HG03469 (cell line): Measurements from ENCODE around the gene VAMP5.
"Not testable (repeated sequence)": the region's sequence is repeated elsewhere in the genome, so short reads cannot be mapped to it uniquely, and the experiment has no call there.

Experiments
- ATAC-seq: cut with Tn5 transposase; IDR thresholded peaks from one replicate; pipeline ENCODE4 v1.9.1; 2021; ENCODE audit warnings: mild to moderate bottlenecking, moderate library complexity, moderate number of reproducible peaks; ENCODE audit not compliant: unreplicated experiment

The VAMP5 gene

GRCh38 chr2:85549826-85550225 is 34.4 kb upstream of the VAMP5 start:
- no peak for ATAC-seq

GRCh38 chr2:85550486-85550885 is 33.7 kb upstream of the VAMP5 start:
- ATAC-seq: no peak

GRCh38 chr2:85551698-85552678 is 32.2 kb upstream of the VAMP5 start:
- no peak for ATAC-seq

GRCh38 chr2:85553184-85553583 is 31.0 kb upstream of the VAMP5 start:
- no peak for ATAC-seq

GRCh38 chr2:85554980-85555612 is 29.1 kb upstream of the VAMP5 start:
- ATAC-seq: no peak

GRCh38 chr2:85557130-85557529 is 27.1 kb upstream of the VAMP5 start:
- no peak for ATAC-seq

- ATAC-seq: no peak
Measured at GRCh38 chr2:85558160-85558559, 26.1 kb upstream of the VAMP5 start.

- ATAC-seq: not testable (repeated sequence)
Measured at GRCh38 chr2:85560403-85560726, 23.9 kb upstream of the VAMP5 start.

- ATAC-seq: peak; percentile 12
Measured at GRCh38 chr2:85560812-85561279, 23.4 kb upstream of the VAMP5 start.

- ATAC-seq: peak; percentile 87
Measured at GRCh38 chr2:85561280-85562212, 22.7 kb upstream of the VAMP5 start, which contains the start of gene GGCX. GGCX (minus strand) TSS chr2:85561493; CDS start chr2:85561428, 65 bp downstream.

- ATAC-seq: no peak
Measured at GRCh38 chr2:85564144-85564563, 20.1 kb upstream of the VAMP5 start.

GRCh38 chr2:85566265-85566664 is 18.0 kb upstream of the VAMP5 start:
- ATAC-seq: no peak

- no peak for ATAC-seq
Measured at GRCh38 chr2:85575739-85576138, 8.5 kb upstream of the VAMP5 start.

- no peak for ATAC-seq
Measured at GRCh38 chr2:85577063-85577385, 7.2 kb upstream of the VAMP5 start.

- ATAC-seq: peak; percentile 47
Measured at GRCh38 chr2:85577386-85578242, 6.6 kb upstream of the VAMP5 start, which contains the start of gene VAMP8. VAMP8 (plus strand) TSS chr2:85577586; CDS start chr2:85577647, 61 bp downstream.

GRCh38 chr2:85578243-85579180 is 5.7 kb upstream of the VAMP5 start:
- no peak for ATAC-seq

- ATAC-seq: no peak
Measured at GRCh38 chr2:85579266-85579935, 4.8 kb upstream of the VAMP5 start.

GRCh38 chr2:85580206-85580605 is 4.0 kb upstream of the VAMP5 start:
- ATAC-seq: no peak
